GM18951 (cell line): Measurements from ENCODE around the gene RRP36.

Experiments
- POLR2A ChIP-seq: IDR thresholded peaks from 4 replicates; pipeline ENCODE4 v1.6.1; 2011; ENCODE audit warnings: mild to moderate bottlenecking; ENCODE audit not compliant: insufficient read length, insufficient read depth; ENCODE audit errors: extremely low read depth
- in situ Hi-C: fragments of 300-500 bp; cut with MboI; formaldehyde crosslinking; loops from one replicate; pipeline ENCODE4 v1.12.0; 2022; ENCODE audit warnings: low sequenced_read_pairs, mixed read lengths, inconsistent platforms; ENCODE audit not compliant: unreplicated experiment

The RRP36 gene

GRCh38 chr6:43021270-43022047 lies at the start of gene RRP36:
TSS of gene RRP36 (plus strand) at chr6:43021623. CDS start at chr6:43021655, 32 bp downstream.
- peak; percentile 72 for TF ChIP-seq POLR2A
- in situ Hi-C loops = no loop called here

GRCh38 chr6:42971746-42972327 lies 49.6 kb upstream of the RRP36 start:
- TF ChIP-seq POLR2A = no peak
- in situ Hi-C loops = no loop called here

GRCh38 chr6:42973926-42974325 lies 47.5 kb upstream of the RRP36 start:
- no peak for TF ChIP-seq POLR2A

GRCh38 chr6:42974919-42975505 lies 46.4 kb upstream of the RRP36 start:
- TF ChIP-seq POLR2A = no peak
- in situ Hi-C loops = no loop called here

More at GRCh38 chr6:42973926-42974325, 47.5 kb upstream of the RRP36 start:
- in situ Hi-C loops = no loop called here

GRCh38 chr6:42978487-42978838 lies 43.0 kb upstream of the RRP36 start:
- in situ Hi-C loops = no loop called here
- no peak for TF ChIP-seq POLR2A

GRCh38 chr6:42978839-42979522 lies 42.4 kb upstream of the RRP36 start, which contains the start of gene PEX6:
TSS of gene PEX6 (minus strand) at chr6:42979181. CDS start at chr6:42979150, 31 bp downstream.
- peak; percentile 96 for TF ChIP-seq POLR2A
- in situ Hi-C loops = no loop called here

GRCh38 chr6:42979523-42980177 lies 41.8 kb upstream of the RRP36 start:
- in situ Hi-C loops = no loop called here
- TF ChIP-seq POLR2A = no peak

- in situ Hi-C loops = no loop called here
- no peak for TF ChIP-seq POLR2A
These were observed 39.6 kb upstream of the RRP36 start for GRCh38 chr6:42981836-42982235.

- peak; percentile 93 for TF ChIP-seq POLR2A
- in situ Hi-C loops = no loop called here
These were observed 37.2 kb upstream of the RRP36 start, which contains the start of gene PPP2R5D for GRCh38 chr6:42984001-42984923. TSS of gene PPP2R5D (plus strand) at chr6:42984570. CDS start at chr6:42984678, 108 bp downstream.

- no peak for TF ChIP-seq POLR2A
- in situ Hi-C loops = no loop called here
These were observed 36.4 kb upstream of the RRP36 start for GRCh38 chr6:42984924-42985475.
